B cell (primary cell): ENCODE data around the gene ADAM23. TPM values are rescaled to one million over a fixed set of nuclear protein-coding genes. Genes with fewer than 3 reads are reported as not detected.

Experiments used
- ATAC-seq: fragments of 200-7000 bp; cut with Tn5 transposase; one replicate; pipeline ENCODE4 v1.10.0; 2021; ENCODE audit warnings: low read depth, mild to moderate bottlenecking, moderate number of reproducible peaks, moderate library complexity
- CTCF ChIA-PET: fragments of 350-600 bp; sonication (Branson Sonifier 250); formaldehyde crosslinking; loops from one replicate; lab custom pipeline; 2021; ENCODE audit warnings: antibody characterized with exemption, inconsistent platforms; lab: Charles Lee
- POLR2A ChIA-PET: fragments of 350-600 bp; sonication (Branson Sonifier 250); formaldehyde crosslinking; loops from one replicate; lab custom pipeline; 2021; ENCODE audit warnings: antibody characterized with exemption; lab: Charles Lee
- DNase-seq: peaks from one replicate; pipeline ENCODE4 v3.0.0; 2013
- H2AFZ ChIP-seq: 2 replicates; pipeline ENCODE4 v1.6.1; 2012; ENCODE audit warnings: mild to moderate bottlenecking, low read depth, low read length; ENCODE audit not compliant: insufficient read depth, poor library complexity, severe bottlenecking
- H3K27ac ChIP-seq, 2 donors: 1 replicate in 1 of 2; 2 replicates in 1 of 2; pipeline ENCODE4 v1.5.1; 2012 to 2013; ENCODE audit warnings: low read length in 2 of 2, mild to moderate bottlenecking in 2 of 2, moderate library complexity in 1 of 2
- H3K27me3 ChIP-seq, 4 experiments: fragments of 200-600 bp in 1 of 4; sonication (generic) in 1 of 4; replicated peaks in 1 of 4; 1 replicate in 2 of 4; 2 replicates in 2 of 4; pipeline versions ENCODE4 v1.6.1 to v1.7.0; 2013 to 2016; ENCODE audit warnings: low read length in 3 of 4, mild to moderate bottlenecking in 2 of 4, mixed read lengths in 1 of 4, moderate library complexity in 1 of 4; ENCODE audit not compliant: insufficient read depth in 4 of 4, control insufficient read depth in 3 of 4; ENCODE audit errors: control extremely low read depth in 1 of 4
- H3K36me3 ChIP-seq, 2 experiments: replicated peaks in 1 of 2; 1 replicate in 1 of 2; 2 replicates in 1 of 2; pipeline versions ENCODE4 v1.6.1 to v1.7.1; 2013; ENCODE audit warnings: low read length in 1 of 2; ENCODE audit not compliant: insufficient read depth in 2 of 2, control insufficient read depth in 1 of 2; ENCODE audit errors: control extremely low read depth in 1 of 2, extremely low read depth in 1 of 2
- H3K4me1 ChIP-seq, 2 donors: fragments of 200-600 bp in 1 of 2; sonication (generic) in 1 of 2; 1 replicate in 1 of 2; 2 replicates in 1 of 2; pipeline versions ENCODE4 v1.5.1 to v1.6.1; 2013 to 2017; ENCODE audit warnings: low read length in 2 of 2; ENCODE audit not compliant: control insufficient read depth in 2 of 2, insufficient read depth in 2 of 2
- H3K4me2 ChIP-seq: replicated peaks from 2 replicates; pipeline ENCODE3; 2012; ENCODE audit warnings: mild to moderate bottlenecking, low read depth, low read length; ENCODE audit not compliant: poor library complexity, severe bottlenecking
- H3K4me3 ChIP-seq, 5 experiments: fragments of 200-600 bp in 1 of 5; sonication (generic) in 1 of 5; 1 replicate in 3 of 5; 2 replicates in 2 of 5; pipeline versions ENCODE4 v1.5.1 to v1.7.0; 2011 to 2016; ENCODE audit warnings: low read length in 4 of 5, mild to moderate bottlenecking in 4 of 5, low read depth in 2 of 5, control low read depth in 1 of 5, moderate library complexity in 1 of 5; ENCODE audit not compliant: insufficient read depth in 1 of 5; ENCODE audit errors: control extremely low read depth in 1 of 5, extremely low read depth in 1 of 5
- H3K79me2 ChIP-seq: fragments of 200-600 bp; sonication (generic); one replicate; pipeline ENCODE4 v1.6.0; 2016; ENCODE audit warnings: low read length; ENCODE audit not compliant: control insufficient read depth, insufficient read depth
- H3K9ac ChIP-seq: fragments of 200-600 bp; sonication (generic); 2 replicates; pipeline ENCODE4 v1.6.1; 2017; ENCODE audit warnings: mild to moderate bottlenecking, low read length, moderate library complexity
- H3K9me3 ChIP-seq, 3 donors: one replicate each; pipeline versions ENCODE4 v1.6.1 to v1.7.1; 2013; ENCODE audit warnings: low read length in 2 of 3; ENCODE audit not compliant: control insufficient read depth in 2 of 3, insufficient read depth in 1 of 3; ENCODE audit errors: control extremely low read depth in 1 of 3
- H4K20me1 ChIP-seq: 2 replicates; pipeline ENCODE4 v1.6.0; 2012; ENCODE audit warnings: mild to moderate bottlenecking, low read length; ENCODE audit not compliant: insufficient read depth, control insufficient read depth, poor library complexity, severe bottlenecking
- H3K27ac Mint-ChIP-seq: one replicate; pipeline ENCODE4 v1.8.0; 2021; ENCODE audit warnings: mixed read lengths
- H3K27me3 Mint-ChIP-seq: one replicate; pipeline ENCODE4 v1.8.0; 2021; ENCODE audit warnings: mixed read lengths
- H3K4me1 Mint-ChIP-seq: one replicate; pipeline ENCODE4 v1.8.0; 2021; ENCODE audit warnings: mixed read lengths
- H3K4me3 Mint-ChIP-seq: one replicate; pipeline ENCODE4 v1.8.0; 2021; ENCODE audit warnings: mixed read lengths
- H3K9me3 Mint-ChIP-seq: one replicate; pipeline ENCODE4 v1.8.0; 2022; ENCODE audit warnings: mixed read lengths; ENCODE audit not compliant: insufficient read depth
- EZH2 ChIP-seq: IDR thresholded peaks from 2 replicates; pipeline ENCODE4 v1.6.1; 2012; ENCODE audit warnings: borderline replicate concordance, low read depth, mild to moderate bottlenecking, moderate library complexity, low read length; ENCODE audit not compliant: insufficient read depth, poor library complexity, severe bottlenecking
- WGBS: methylation state at CpG from one replicate; pipeline ENCODE4 v1.1.5; 2013; ENCODE audit warnings: missing lambda C conversion rate; ENCODE audit not compliant: insufficient coverage; 5-methylcytosine and 5-hydroxymethylcytosine counted together
- intact Hi-C: fragments of 100-400 bp; cut with micrococcal nuclease; formaldehyde crosslinking; loops from one replicate; pipeline ENCODE4 v1.10.0; 2022
- polyA minus RNA-seq: library from RNA; depleted of rRNA, polyadenylated mRNA; stranded (reverse); fragments of >200 nt; gene quantifications from 2 replicates; pipeline ENCODE4 v1.2.3, GENCODE V29; 2012
- polyA plus RNA-seq: library from polyadenylated mRNA; depleted of rRNA; stranded (reverse); fragments of >200 nt; gene quantifications from 2 replicates; pipeline ENCODE4 v1.2.3, GENCODE V29; 2012
- total RNA-seq, 2 donors: library from RNA; stranded (reverse); fragments of 120-200 nt in 1 of 2; gene quantifications; 1 replicate in 1 of 2; 2 replicates in 1 of 2; pipeline versions ENCODE4 v1.2.3 to v1.2.4, GENCODE V29; 2013 to 2022
- TF ChIP-seq, protein P1 (sequence below): fragments of 200-600 bp; IDR thresholded peaks from one replicate; pipeline ENCODE4 v1.8.0; 2022; ENCODE audit warnings: antibody characterized with exemption, mild to moderate bottlenecking

ADAM23 gene, protein sequence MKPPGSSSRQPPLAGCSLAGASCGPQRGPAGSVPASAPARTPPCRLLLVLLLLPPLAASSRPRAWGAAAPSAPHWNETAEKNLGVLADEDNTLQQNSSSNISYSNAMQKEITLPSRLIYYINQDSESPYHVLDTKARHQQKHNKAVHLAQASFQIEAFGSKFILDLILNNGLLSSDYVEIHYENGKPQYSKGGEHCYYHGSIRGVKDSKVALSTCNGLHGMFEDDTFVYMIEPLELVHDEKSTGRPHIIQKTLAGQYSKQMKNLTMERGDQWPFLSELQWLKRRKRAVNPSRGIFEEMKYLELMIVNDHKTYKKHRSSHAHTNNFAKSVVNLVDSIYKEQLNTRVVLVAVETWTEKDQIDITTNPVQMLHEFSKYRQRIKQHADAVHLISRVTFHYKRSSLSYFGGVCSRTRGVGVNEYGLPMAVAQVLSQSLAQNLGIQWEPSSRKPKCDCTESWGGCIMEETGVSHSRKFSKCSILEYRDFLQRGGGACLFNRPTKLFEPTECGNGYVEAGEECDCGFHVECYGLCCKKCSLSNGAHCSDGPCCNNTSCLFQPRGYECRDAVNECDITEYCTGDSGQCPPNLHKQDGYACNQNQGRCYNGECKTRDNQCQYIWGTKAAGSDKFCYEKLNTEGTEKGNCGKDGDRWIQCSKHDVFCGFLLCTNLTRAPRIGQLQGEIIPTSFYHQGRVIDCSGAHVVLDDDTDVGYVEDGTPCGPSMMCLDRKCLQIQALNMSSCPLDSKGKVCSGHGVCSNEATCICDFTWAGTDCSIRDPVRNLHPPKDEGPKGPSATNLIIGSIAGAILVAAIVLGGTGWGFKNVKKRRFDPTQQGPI
- total RNA-seq (1.3 and 1.7 TPM in 2 replicates), polyA plus RNA-seq (0.78 and 1.8 TPM in 2 replicates), polyA minus RNA-seq (1.1 and 1.9 TPM in 2 replicates)
- 1.8 TPM for total RNA-seq (2013)

DNA sequence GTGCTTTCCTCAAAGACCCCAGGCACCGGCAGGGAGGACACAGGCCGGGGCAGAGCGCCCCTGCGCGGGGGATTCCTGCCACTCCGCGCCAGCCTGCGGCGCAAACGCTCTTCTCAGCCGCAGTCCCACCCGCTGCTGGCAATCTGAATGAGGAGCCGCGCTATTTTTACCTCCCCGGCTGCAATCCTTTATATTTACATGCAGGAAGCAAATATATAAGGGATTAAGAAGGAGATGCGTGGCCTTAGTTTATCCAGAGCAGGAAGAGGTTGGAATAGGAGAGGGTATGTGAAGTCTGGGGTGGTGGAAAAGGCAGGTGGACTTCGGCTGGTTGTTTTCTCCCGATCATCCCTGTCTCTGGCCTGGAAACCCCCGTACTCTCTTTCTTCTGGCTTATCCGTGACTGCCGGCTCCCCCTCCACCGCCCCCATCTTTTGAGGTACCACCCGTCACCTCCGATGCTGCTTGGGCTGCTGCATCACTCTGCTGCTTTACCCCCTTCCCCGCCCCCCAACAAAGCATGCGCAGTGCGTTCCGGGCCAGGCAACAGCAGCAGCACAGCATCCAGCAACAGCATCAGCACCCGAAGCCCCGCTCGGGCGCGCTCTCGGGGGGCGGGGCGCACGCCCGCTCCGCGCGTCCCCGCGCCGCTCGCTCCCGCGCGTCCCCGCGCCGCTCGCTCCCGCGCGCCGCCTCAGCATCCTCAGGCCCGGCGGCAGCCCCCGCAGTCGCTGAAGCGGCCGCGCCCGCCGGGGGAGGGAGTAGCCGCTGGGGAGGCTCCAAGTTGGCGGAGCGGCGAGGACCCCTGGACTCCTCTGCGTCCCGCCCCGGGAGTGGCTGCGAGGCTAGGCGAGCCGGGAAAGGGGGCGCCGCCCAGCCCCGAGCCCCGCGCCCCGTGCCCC, at the start of gene ADAM23:
ADAM23 (plus strand) TSS at position 700 of the 902 bp plus-strand sequence. CDS start 335 bp downstream, outside the sequence.
- Histone ChIP-seq H3K4me3 (peak within 1 kb of the TSS; percentile 31 to 54 (median 43)), H3K27ac (no peak within 1 kb of the TSS), H3K79me2 (no peaks in the 10 kb centered on the region), H2AFZ (peak within 1 kb of the TSS; percentile 78), H3K4me1 (peaks cover 15 to 21% of the 10 kb centered on the region in 2 donors), H3K27me3 (peaks cover 0 to 27% (median 17%) of the 10 kb centered on the region in 4 experiments), H3K9ac (peak within 1 kb of the TSS; percentile 53), H3K9me3 (no peaks in the 10 kb centered on the region), H4K20me1 (no peaks in the 10 kb centered on the region), H3K4me2 (peak within 1 kb of the TSS; percentile 81), H3K36me3 (no peaks in the 10 kb centered on the region)
- DNase-seq (peak; percentile 56), ATAC-seq (peak; percentile 64)
- CTCF ChIA-PET: no interaction called here
- Mint-ChIP-seq H3K9me3 (no peaks in the 10 kb centered on the region), H3K27me3 (peaks cover 69% of the 10 kb centered on the region), H3K4me1 (peaks cover 18% of the 10 kb centered on the region), H3K4me3 (peak within 1 kb of the TSS; percentile 93), H3K27ac (peak within 1 kb of the TSS; percentile 32)
- TF ChIP-seq, protein P1, sequence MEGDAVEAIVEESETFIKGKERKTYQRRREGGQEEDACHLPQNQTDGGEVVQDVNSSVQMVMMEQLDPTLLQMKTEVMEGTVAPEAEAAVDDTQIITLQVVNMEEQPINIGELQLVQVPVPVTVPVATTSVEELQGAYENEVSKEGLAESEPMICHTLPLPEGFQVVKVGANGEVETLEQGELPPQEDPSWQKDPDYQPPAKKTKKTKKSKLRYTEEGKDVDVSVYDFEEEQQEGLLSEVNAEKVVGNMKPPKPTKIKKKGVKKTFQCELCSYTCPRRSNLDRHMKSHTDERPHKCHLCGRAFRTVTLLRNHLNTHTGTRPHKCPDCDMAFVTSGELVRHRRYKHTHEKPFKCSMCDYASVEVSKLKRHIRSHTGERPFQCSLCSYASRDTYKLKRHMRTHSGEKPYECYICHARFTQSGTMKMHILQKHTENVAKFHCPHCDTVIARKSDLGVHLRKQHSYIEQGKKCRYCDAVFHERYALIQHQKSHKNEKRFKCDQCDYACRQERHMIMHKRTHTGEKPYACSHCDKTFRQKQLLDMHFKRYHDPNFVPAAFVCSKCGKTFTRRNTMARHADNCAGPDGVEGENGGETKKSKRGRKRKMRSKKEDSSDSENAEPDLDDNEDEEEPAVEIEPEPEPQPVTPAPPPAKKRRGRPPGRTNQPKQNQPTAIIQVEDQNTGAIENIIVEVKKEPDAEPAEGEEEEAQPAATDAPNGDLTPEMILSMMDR: no peak
- no peak for TF ChIP-seq EZH2
- intact Hi-C loops: loop anchor here (5.0 kb wide), 1 partner anchor 281 kb away; no protein-coding TSS in a partner anchor
- POLR2A ChIA-PET: no interaction called here
- WGBS: under 1% methylated on average over 72 of the region's 81 CpGs
